GM12878 (cell line): Measurements from ENCODE around the gene SEPTIN1. TPM values are rescaled to one million over a fixed set of nuclear protein-coding genes. Genes with fewer than 3 reads are reported as not detected.

Experiments
- E4F1 ChIP-seq: fragments of 450-650 bp; IDR thresholded peaks from 2 replicates; pipeline ENCODE4 v1.6.1; 2018; ENCODE audit warnings: borderline replicate concordance, mild to moderate bottlenecking; ENCODE audit not compliant: partially characterized antibody
- GABPA ChIP-seq: IDR thresholded peaks from 2 replicates; pipeline ENCODE4 v1.6.1; 2014; ENCODE audit warnings: antibody characterized with exemption, low read depth, mild to moderate bottlenecking, inconsistent platforms
- HCFC1 ChIP-seq: fragments of 150-350 bp; IDR thresholded peaks from 2 replicates; pipeline ENCODE4 v1.6.1; 2014; ENCODE audit warnings: low read length
- HDAC6 ChIP-seq: fragments of 200-600 bp; sonication (generic); IDR thresholded peaks from one replicate; pipeline ENCODE4 v1.8.0; 2017; ENCODE audit warnings: antibody characterized with exemption; ENCODE audit not compliant: unreplicated experiment
- IRF3 ChIP-seq: fragments of 450-650 bp; IDR thresholded peaks from 2 replicates; pipeline ENCODE4 v1.6.1; 2014; ENCODE audit warnings: mild to moderate bottlenecking
- IRF4 ChIP-seq: IDR thresholded peaks from 2 replicates; pipeline ENCODE4 v1.6.1; 2011; ENCODE audit warnings: low read depth, low read length
- NR2C1 ChIP-seq: fragments of 450-650 bp; IDR thresholded peaks from 2 replicates; pipeline ENCODE4 v1.6.1; 2017; ENCODE audit warnings: antibody characterized with exemption, mild to moderate bottlenecking, moderate library complexity
- PBX3 ChIP-seq: IDR thresholded peaks from 2 replicates; pipeline ENCODE4 v1.6.1; 2011; ENCODE audit warnings: mild to moderate bottlenecking, low read depth, low read length, moderate library complexity; ENCODE audit not compliant: insufficient replicate concordance
- PKNOX1 ChIP-seq: fragments of 450-650 bp; IDR thresholded peaks from 2 replicates; pipeline ENCODE4 v1.6.1; 2016; ENCODE audit warnings: mild to moderate bottlenecking
- PML ChIP-seq: IDR thresholded peaks from 2 replicates; pipeline ENCODE4 v1.6.1; 2012; ENCODE audit warnings: low read length, inconsistent platforms
- POLR2A ChIP-seq: IDR thresholded peaks from 2 replicates; pipeline ENCODE4 v1.6.1; 2011; ENCODE audit warnings: low read depth, mild to moderate bottlenecking, low read length
- POLR2AphosphoS5 ChIP-seq: IDR thresholded peaks from 2 replicates; pipeline ENCODE4 v1.6.1; 2011; ENCODE audit warnings: mild to moderate bottlenecking, low read length, inconsistent platforms
- POU2F2 ChIP-seq: IDR thresholded peaks from 3 replicates; pipeline ENCODE4 v1.6.1; 2011; ENCODE audit warnings: low read depth, mild to moderate bottlenecking, low read length, borderline replicate concordance
- RB1 ChIP-seq: fragments of 450-650 bp; formaldehyde crosslinking; IDR thresholded peaks from 2 replicates; pipeline ENCODE4 v1.6.1; 2017; ENCODE audit warnings: mild to moderate bottlenecking, borderline replicate concordance
- RUNX3 ChIP-seq: IDR thresholded peaks from 2 replicates; pipeline ENCODE4 v1.6.1; 2012; ENCODE audit warnings: low read length, inconsistent platforms
- TCF3 ChIP-seq: IDR thresholded peaks from 2 replicates; pipeline ENCODE4 v1.6.1; 2012; ENCODE audit warnings: low read depth, mild to moderate bottlenecking, low read length, borderline replicate concordance; ENCODE audit not compliant: insufficient read depth
- YY1 ChIP-seq: IDR thresholded peaks from 2 replicates; pipeline ENCODE4 v1.6.1; 2011; ENCODE audit warnings: low read depth, mild to moderate bottlenecking, low read length
- polyA plus RNA-seq, 11 experiments: library from polyadenylated mRNA; depleted of rRNA in 4 of 11; unstranded in 6 of 11; stranded (reverse) in 5 of 11; fragments of >200 nt; fragmentation: Nextera tagmentation in 4 of 11; fragmentation: Illumina TruSeq in 1 of 11; extraction: Ambion mirVana in 4 of 11; extraction: Trizol in 1 of 11; gene quantifications; 1 replicate in 1 of 11; 2 replicates in 10 of 11; pipeline versions ENCODE4 v1.2.1 to v1.2.3, GENCODE V29; 2011 to 2016; ENCODE audit warnings: inconsistent platforms in 2 of 11, missing spikeins in 2 of 11, low read depth in 1 of 11
- total RNA-seq, 4 experiments: library from RNA; depleted of rRNA in 3 of 4; stranded (reverse); fragments of >200 nt in 3 of 4; fragmentation: Illumina TruSeq in 1 of 4; extraction: Trizol in 1 of 4; gene quantifications; 2 replicates each; pipeline versions ENCODE4 v1.2.1 to v1.2.3, GENCODE V29; 2013 to 2021

Gene SEPTIN1
- total and polyA plus RNA-seq, 10 of the 15 experiments (the other 5 are each of a cell fraction or from before 2014, with no cell fraction given), result 2.8 to 153 (median 94.1) TPM

GRCh38 chr16:30370456-30371247 is 11.7 kb downstream of the SEPTIN1 start, which contains the start of gene TBC1D10B (continued):
- peak; percentile 93 for TF ChIP-seq E4F1
- TF ChIP-seq PML, result no peak
- TF ChIP-seq YY1, result no peak
- peak; percentile 47 for TF ChIP-seq RUNX3
- 0 out of 2 replicates have a peak, but pooled peaks have one; percentile 17 for TF ChIP-seq NR2C1
- TF ChIP-seq POU2F2, result peak; percentile 49; the same call in 1 of the 3 replicates
- TF ChIP-seq GABPA, result 0 out of 2 replicates have a peak, but pooled peaks have one; percentile 71
- peak; percentile 100 for TF ChIP-seq PKNOX1
- 0 out of 2 replicates have a peak, but pooled peaks have one; percentile 12 for TF ChIP-seq HCFC1
- TF ChIP-seq POLR2A, result no peak; the same call in 1 of the 2 replicates
- peak; percentile 94 for TF ChIP-seq PBX3
- peak; percentile 85; the same call in 1 of the 2 replicates for TF ChIP-seq TCF3
- no peak for TF ChIP-seq RB1
- peak; percentile 90 for TF ChIP-seq IRF3
- TF ChIP-seq IRF4, result 0 out of 2 replicates have a peak, but pooled peaks have one; percentile 54
- TF ChIP-seq HDAC6, result no peak
- no peak; the same call in 1 of the 2 replicates for TF ChIP-seq POLR2AphosphoS5
